Thyroid gland (tissue), 4 donors: ENCODE measurements around the gene NR6A1.

Experiments
- POLR2A ChIP-seq, 2 donors: fragments of 450-650 bp; IDR thresholded peaks; one replicate each; pipeline ENCODE4 v1.6.1; 2017; ENCODE audit warnings: antibody characterized with exemption in 2 of 2, mild to moderate bottlenecking in 2 of 2, moderate library complexity in 1 of 2
- TF ChIP-seq, protein P1 (sequence below), 6 experiments: fragments of 200-600 bp in 3 of 6; fragments of 450-650 bp in 3 of 6; sonication (generic) in 3 of 6; IDR thresholded peaks; one replicate each; pipeline ENCODE4 v1.5.1; 2016 to 2019; ENCODE audit warnings: antibody characterized with exemption in 6 of 6, mild to moderate bottlenecking in 2 of 6, inconsistent platforms in 1 of 6, moderate library complexity in 1 of 6

DNA sequence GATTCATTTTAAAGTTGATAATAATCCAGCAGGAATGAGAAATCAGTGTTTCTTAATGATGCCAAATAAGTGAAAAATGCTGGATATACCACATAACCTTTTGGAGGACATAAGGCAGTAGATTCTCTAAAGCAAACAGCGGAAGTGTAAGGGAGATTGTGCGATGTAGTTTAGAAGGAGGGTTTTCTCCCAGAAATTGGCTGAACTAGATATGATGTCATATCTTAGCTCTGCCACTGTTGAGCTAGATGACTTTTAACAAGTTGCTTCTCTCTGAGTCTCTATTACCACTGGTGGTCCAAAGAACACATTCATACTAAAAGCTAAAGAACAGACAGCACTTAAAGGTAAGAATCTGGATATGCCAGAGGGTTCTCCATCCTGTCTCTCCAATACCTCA lies 107.0 kb downstream of the NR6A1 start:
- TF ChIP-seq, protein P1, sequence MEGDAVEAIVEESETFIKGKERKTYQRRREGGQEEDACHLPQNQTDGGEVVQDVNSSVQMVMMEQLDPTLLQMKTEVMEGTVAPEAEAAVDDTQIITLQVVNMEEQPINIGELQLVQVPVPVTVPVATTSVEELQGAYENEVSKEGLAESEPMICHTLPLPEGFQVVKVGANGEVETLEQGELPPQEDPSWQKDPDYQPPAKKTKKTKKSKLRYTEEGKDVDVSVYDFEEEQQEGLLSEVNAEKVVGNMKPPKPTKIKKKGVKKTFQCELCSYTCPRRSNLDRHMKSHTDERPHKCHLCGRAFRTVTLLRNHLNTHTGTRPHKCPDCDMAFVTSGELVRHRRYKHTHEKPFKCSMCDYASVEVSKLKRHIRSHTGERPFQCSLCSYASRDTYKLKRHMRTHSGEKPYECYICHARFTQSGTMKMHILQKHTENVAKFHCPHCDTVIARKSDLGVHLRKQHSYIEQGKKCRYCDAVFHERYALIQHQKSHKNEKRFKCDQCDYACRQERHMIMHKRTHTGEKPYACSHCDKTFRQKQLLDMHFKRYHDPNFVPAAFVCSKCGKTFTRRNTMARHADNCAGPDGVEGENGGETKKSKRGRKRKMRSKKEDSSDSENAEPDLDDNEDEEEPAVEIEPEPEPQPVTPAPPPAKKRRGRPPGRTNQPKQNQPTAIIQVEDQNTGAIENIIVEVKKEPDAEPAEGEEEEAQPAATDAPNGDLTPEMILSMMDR (IDR thresholded peaks at IDR 0.05) = no peak
- TF ChIP-seq POLR2A (IDR thresholded peaks at IDR 0.05) = no peak
